Measurements from ENCODE around the gene MAD1L1. TPM values are rescaled to one million over a fixed set of nuclear protein-coding genes. Genes with fewer than 3 reads are reported as not detected.
A peak's percentile ranks its signal among the peaks of the same experiment; 100 is the strongest.

The MAD1L1 gene
- total RNA-seq, 1 donor from 2014 or later, result 56.2 TPM

- H3K9me3 Mint-ChIP-seq, result no peaks in the 10 kb centered on the region
- intact Hi-C loops (cut with micrococcal nuclease), result loop anchor here (1.0 to 5.0 kb wide), 3 partner anchors 18 to 390 kb away; partner anchors contain the start of gene SNX8
- H3K27ac Mint-ChIP-seq, result no peak overlapping the region
- peaks cover 37% of the 10 kb centered on the region for H3K27me3 Mint-ChIP-seq (ENCODE audit: insufficient read depth)
- peaks cover 18% of the 10 kb centered on the region for H3K36me3 Mint-ChIP-seq (ENCODE audit: low read depth)
- DNase-seq (ENCODE audit: low spot score), result peak; percentile 53
- H3K4me3 Mint-ChIP-seq, result peak overlapping the region; percentile 57
- H3K4me1 Mint-ChIP-seq (ENCODE audit: low read depth), result peaks cover 68% of the 10 kb centered on the region
Observed at GRCh38 chr7:1922071-1922869, 310.5 kb downstream of the MAD1L1 start.

GRCh38 chr7:1920881-1921280 lies 311.9 kb downstream of the MAD1L1 start:
- Mint-ChIP-seq H3K9me3 (no peaks in the 10 kb centered on the region), H3K4me1 (ENCODE audit: low read depth) (peaks cover 54% of the 10 kb centered on the region), H3K27me3 (ENCODE audit: insufficient read depth) (peaks cover 30% of the 10 kb centered on the region), H3K4me3 (peak overlapping the region; percentile 72), H3K27ac (no peak overlapping the region), H3K36me3 (ENCODE audit: low read depth) (peaks cover 17% of the 10 kb centered on the region)
- no peak for DNase-seq (ENCODE audit: low spot score)
- intact Hi-C loops (cut with micrococcal nuclease), result loop anchor here (5.0 kb wide), 2 partner anchors 191 to 391 kb away; partner anchors contain the start of gene SNX8

- H3K4me3 Mint-ChIP-seq, result peak overlapping the region; percentile 72
- no peaks in the 10 kb centered on the region for H3K9me3 Mint-ChIP-seq
- peaks cover 27% of the 10 kb centered on the region for H3K27me3 Mint-ChIP-seq (ENCODE audit: insufficient read depth)
- peaks cover 48% of the 10 kb centered on the region for H3K4me1 Mint-ChIP-seq (ENCODE audit: low read depth)
- intact Hi-C loops (cut with micrococcal nuclease), result loop anchor here (5.0 kb wide), 2 partner anchors 192 to 392 kb away; partner anchors contain the start of gene SNX8
- no peak overlapping the region for H3K27ac Mint-ChIP-seq
- peak; percentile 30 for DNase-seq (ENCODE audit: low spot score)
- peaks cover 17% of the 10 kb centered on the region for H3K36me3 Mint-ChIP-seq (ENCODE audit: low read depth)
Observed at GRCh38 chr7:1920266-1920681, 312.5 kb downstream of the MAD1L1 start.

- intact Hi-C loops (cut with micrococcal nuclease), result loop anchor here (5.0 kb wide), 2 partner anchors 193 to 393 kb away; partner anchors contain the start of gene SNX8
- H3K36me3 Mint-ChIP-seq (ENCODE audit: low read depth), result peaks cover 17% of the 10 kb centered on the region
- H3K27me3 Mint-ChIP-seq (ENCODE audit: insufficient read depth), result peaks cover 27% of the 10 kb centered on the region
- H3K4me1 Mint-ChIP-seq (ENCODE audit: low read depth), result peaks cover 42% of the 10 kb centered on the region
- no peaks in the 10 kb centered on the region for H3K9me3 Mint-ChIP-seq
- DNase-seq (ENCODE audit: low spot score), result no peak
- peak overlapping the region; percentile 72 for H3K4me3 Mint-ChIP-seq
- H3K27ac Mint-ChIP-seq, result no peak overlapping the region
Observed at GRCh38 chr7:1919539-1920265, 313.0 kb downstream of the MAD1L1 start.

- Mint-ChIP-seq H3K4me3 (no peak overlapping the region), H3K27me3 (ENCODE audit: insufficient read depth) (peaks cover 22% of the 10 kb centered on the region), H3K27ac (no peak overlapping the region), H3K4me1 (ENCODE audit: low read depth) (peaks cover 35% of the 10 kb centered on the region), H3K9me3 (no peaks in the 10 kb centered on the region), H3K36me3 (ENCODE audit: low read depth) (peaks cover 17% of the 10 kb centered on the region)
- intact Hi-C loops (cut with micrococcal nuclease), result no loop called here
- no peak for DNase-seq (ENCODE audit: low spot score)
Observed at GRCh38 chr7:1918881-1919525, 313.7 kb downstream of the MAD1L1 start.

GRCh38 chr7:1918063-1918645 lies 314.6 kb downstream of the MAD1L1 start:
- H3K27me3 Mint-ChIP-seq (ENCODE audit: insufficient read depth), result peaks cover 19% of the 10 kb centered on the region
- peaks cover 31% of the 10 kb centered on the region for H3K4me1 Mint-ChIP-seq (ENCODE audit: low read depth)

GRCh38 chr7:1917221-1918062 lies 315.3 kb downstream of the MAD1L1 start:
- H3K36me3 Mint-ChIP-seq (ENCODE audit: low read depth), result peaks cover 14% of the 10 kb centered on the region
- H3K27me3 Mint-ChIP-seq (ENCODE audit: insufficient read depth), result peaks cover 19% of the 10 kb centered on the region
- H3K9me3 Mint-ChIP-seq, result no peaks in the 10 kb centered on the region
- intact Hi-C loops (cut with micrococcal nuclease), result no loop called here
- no peak overlapping the region for H3K27ac Mint-ChIP-seq
- no peak overlapping the region for H3K4me3 Mint-ChIP-seq
- peaks cover 28% of the 10 kb centered on the region for H3K4me1 Mint-ChIP-seq (ENCODE audit: low read depth)
- no peak for DNase-seq (ENCODE audit: low spot score)

More at GRCh38 chr7:1918063-1918645, 314.6 kb downstream of the MAD1L1 start:
- intact Hi-C loops (cut with micrococcal nuclease), result no loop called here
- no peak for DNase-seq (ENCODE audit: low spot score)
- no peak overlapping the region for H3K4me3 Mint-ChIP-seq
- H3K9me3 Mint-ChIP-seq, result no peaks in the 10 kb centered on the region
- no peak overlapping the region for H3K27ac Mint-ChIP-seq
- H3K36me3 Mint-ChIP-seq (ENCODE audit: low read depth), result peaks cover 17% of the 10 kb centered on the region

- H3K36me3 Mint-ChIP-seq (ENCODE audit: low read depth), result peaks cover 9% of the 10 kb centered on the region
- no peaks in the 10 kb centered on the region for H3K9me3 Mint-ChIP-seq
- peaks cover 19% of the 10 kb centered on the region for H3K4me1 Mint-ChIP-seq (ENCODE audit: low read depth)
- peaks cover 16% of the 10 kb centered on the region for H3K27me3 Mint-ChIP-seq (ENCODE audit: insufficient read depth)
- H3K4me3 Mint-ChIP-seq, result no peak overlapping the region
- DNase-seq (ENCODE audit: low spot score), result no peak
- no peak overlapping the region for H3K27ac Mint-ChIP-seq
- intact Hi-C loops (cut with micrococcal nuclease), result no loop called here
Observed at GRCh38 chr7:1916601-1916970, 316.2 kb downstream of the MAD1L1 start.

GRCh38 chr7:1915956-1916600 lies 316.7 kb downstream of the MAD1L1 start:
- Mint-ChIP-seq H3K4me1 (ENCODE audit: low read depth) (peaks cover 17% of the 10 kb centered on the region), H3K27ac (no peak overlapping the region), H3K9me3 (no peaks in the 10 kb centered on the region), H3K36me3 (ENCODE audit: low read depth) (peaks cover 9% of the 10 kb centered on the region), H3K4me3 (no peak overlapping the region), H3K27me3 (ENCODE audit: insufficient read depth) (peaks cover 16% of the 10 kb centered on the region)
- intact Hi-C loops (cut with micrococcal nuclease), result no loop called here
- DNase-seq (ENCODE audit: low spot score), result no peak

GRCh38 chr7:1915326-1915725 lies 317.4 kb downstream of the MAD1L1 start:
- peaks cover 11% of the 10 kb centered on the region for H3K27me3 Mint-ChIP-seq (ENCODE audit: insufficient read depth)
- intact Hi-C loops (cut with micrococcal nuclease), result no loop called here
- H3K27ac Mint-ChIP-seq, result no peak overlapping the region
- no peak overlapping the region for H3K4me3 Mint-ChIP-seq
- H3K9me3 Mint-ChIP-seq, result no peaks in the 10 kb centered on the region
- H3K4me1 Mint-ChIP-seq (ENCODE audit: low read depth), result peaks cover 10% of the 10 kb centered on the region
- DNase-seq (ENCODE audit: low spot score), result no peak
- H3K36me3 Mint-ChIP-seq (ENCODE audit: low read depth), result peaks cover 6% of the 10 kb centered on the region

GRCh38 chr7:1914743-1915142 lies 318.0 kb downstream of the MAD1L1 start:
- intact Hi-C loops (cut with micrococcal nuclease), result no loop called here

More at GRCh38 chr7:1914743-1915142, 318.0 kb downstream of the MAD1L1 start:
- peaks cover 2% of the 10 kb centered on the region for H3K36me3 Mint-ChIP-seq (ENCODE audit: low read depth)
- no peaks in the 10 kb centered on the region for H3K9me3 Mint-ChIP-seq
- H3K4me1 Mint-ChIP-seq (ENCODE audit: low read depth), result peaks cover 4% of the 10 kb centered on the region
- H3K4me3 Mint-ChIP-seq, result no peak overlapping the region
- DNase-seq (ENCODE audit: low spot score), result no peak
- no peak overlapping the region for H3K27ac Mint-ChIP-seq
- peaks cover 5% of the 10 kb centered on the region for H3K27me3 Mint-ChIP-seq (ENCODE audit: insufficient read depth)
